Stimulated activated CD8-positive, alpha-beta memory T cell treated with anti-CD3 and anti-CD28 coated beads, Interleukin-15, amount 100 ng/mL, for 1 hour (primary cell): ENCODE measurements around the gene GNG13.

Source experiments
- DNase-seq: peaks from one replicate; pipeline ENCODE4 v3.0.0-alpha.2; 2020; ENCODE audit warnings: low read depth

Gene GNG13

GRCh38 chr16:813204-813915 is 12.8 kb upstream of the GNG13 start:
- peak; percentile 26 for DNase-seq

- no peak for DNase-seq
Measured at GRCh38 chr16:808085-808386, 7.5 kb upstream of the GNG13 start.

- DNase-seq: peak; percentile 51
Measured at GRCh38 chr16:807347-808084, 7.0 kb upstream of the GNG13 start.

- DNase-seq: no peak
Measured at GRCh38 chr16:805474-805873, 4.9 kb upstream of the GNG13 start.

- no peak for DNase-seq
Measured at GRCh38 chr16:804193-805048, 3.9 kb upstream of the GNG13 start.

GRCh38 chr16:803754-804080 is 3.2 kb upstream of the GNG13 start:
- DNase-seq: no peak

- DNase-seq: no peak
Measured at GRCh38 chr16:802914-803753, 2.6 kb upstream of the GNG13 start.

- DNase-seq: no peak
Measured at GRCh38 chr16:802461-802860, 1.9 kb upstream of the GNG13 start.

- DNase-seq: no peak
Measured at GRCh38 chr16:801584-802363, 1.2 kb upstream of the GNG13 start.

- DNase-seq: no peak
Measured at GRCh38 chr16:800834-801511, 439 bp upstream of the GNG13 start.

- DNase-seq: no peak
Measured at GRCh38 chr16:799111-799947, 1.2 kb downstream of the GNG13 start.

GRCh38 chr16:798666-799065 is 1.9 kb downstream of the GNG13 start:
- no peak for DNase-seq

- no peak for DNase-seq
Measured at GRCh38 chr16:797686-798085, 2.8 kb downstream of the GNG13 start.

GRCh38 chr16:797120-797420 is 3.5 kb downstream of the GNG13 start:
- DNase-seq: no peak

GRCh38 chr16:796296-797119 is 4.0 kb downstream of the GNG13 start:
- DNase-seq: no peak

GRCh38 chr16:795580-796229 is 4.8 kb downstream of the GNG13 start:
- DNase-seq: no peak

- no peak for DNase-seq
Measured at GRCh38 chr16:794853-795466, 5.6 kb downstream of the GNG13 start.
